Right ventricle myocardium inferior (tissue), 1 donor: Measurements from ENCODE around the gene UPK2. TPM values are rescaled to one million over a fixed set of nuclear protein-coding genes. Genes with fewer than 3 reads are reported as not detected.

Experiments used
- ATAC-seq: fragments of 200-7000 bp; cut with Tn5 transposase; one replicate; pipeline ENCODE4 v1.9.1; 2020; ENCODE audit warnings: mild to moderate bottlenecking, moderate library complexity
- DNase-seq: peaks from one replicate; pipeline ENCODE4 v3.0.0; 2021; ENCODE audit errors: missing footprints
- intact Hi-C: fragments of 100-400 bp; cut with DNase I; formaldehyde crosslinking; loops from one replicate; pipeline ENCODE4 v1.11.0; 2022
- total RNA-seq: library from RNA; stranded (reverse); fragmentation: NEBNext Ultra II Directional; extraction: Animal tissue kit (Norgen Biotek cat#: 25700); gene quantifications from one replicate; pipeline ENCODE4 v1.2.1, GENCODE V29; 2021
- donor health status: DM: no; HTN: yes; CAD: no; lungs with severe emphysema.

The UPK2 gene
- total RNA-seq, 1 donor from 2014 or later: not detected

- ATAC-seq: no peak
- intact Hi-C loops: no loop called here
- DNase-seq: peak; percentile 65
Measured at GRCh38 chr11:118915941-118916841, 39.9 kb upstream of the UPK2 start.

DNA sequence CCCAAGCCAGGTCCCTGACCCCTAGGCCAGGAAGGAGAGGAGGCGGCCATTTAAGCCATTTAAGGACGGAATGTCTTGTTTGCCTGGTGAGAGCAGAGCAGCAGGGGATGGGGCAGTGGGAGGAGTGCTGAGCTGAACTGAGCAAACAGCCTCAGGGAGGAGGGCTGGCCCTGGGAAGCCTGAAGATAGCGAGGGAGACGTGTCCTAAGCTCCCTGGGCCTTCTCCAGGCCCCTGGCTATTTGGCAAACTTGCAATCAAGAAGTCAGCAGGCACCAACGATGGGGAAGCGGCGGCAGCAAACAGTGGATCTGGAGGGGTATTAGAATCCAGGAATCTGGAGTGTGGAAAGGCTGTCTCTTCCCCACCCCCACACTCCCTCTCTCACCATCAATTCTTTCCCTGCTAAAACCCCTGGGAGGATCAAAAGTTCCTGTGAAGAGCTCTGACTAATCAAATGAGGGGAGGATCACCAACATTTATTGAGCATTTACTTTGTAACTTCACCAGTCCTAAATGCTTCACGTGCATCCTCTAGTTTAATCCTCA lies 39.2 kb upstream of the UPK2 start:
- intact Hi-C loops: no loop called here
- ATAC-seq: peak; percentile 47

GRCh38 chr11:118917481-118918127 lies 38.5 kb upstream of the UPK2 start:
- intact Hi-C loops: no loop called here
- ATAC-seq (peak; percentile 43), DNase-seq (peak; percentile 79)

More for the DNA sequence above, 39.2 kb upstream of the UPK2 start:
- peak; percentile 86 for DNase-seq

DNA sequence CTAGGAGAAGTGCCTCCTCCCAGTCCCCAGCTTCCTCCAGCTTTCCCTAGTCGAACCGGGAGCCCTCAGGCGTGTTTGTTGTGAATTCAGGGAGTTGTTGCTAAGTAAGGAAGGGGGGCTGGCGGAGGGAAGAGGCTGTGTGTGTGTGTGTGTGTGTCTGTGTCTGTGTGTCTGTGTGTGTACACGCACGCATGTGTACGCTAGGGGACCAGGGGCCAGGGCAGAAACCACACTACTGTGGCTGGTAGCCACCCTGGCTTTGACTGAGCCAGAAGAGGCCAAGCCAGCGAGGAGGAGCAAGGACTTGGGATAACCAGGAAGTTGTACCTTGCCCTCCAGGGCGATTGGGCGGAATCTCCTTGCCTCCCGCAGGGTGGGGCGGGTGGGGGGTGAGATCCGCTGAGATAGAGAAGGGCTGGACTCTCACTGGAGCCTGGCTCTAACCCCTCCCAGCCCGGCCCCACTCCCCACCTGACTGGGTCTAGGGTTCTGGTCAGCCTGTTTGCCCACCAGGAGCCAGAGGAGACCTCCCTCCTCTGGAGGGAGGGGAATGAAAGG lies 37.9 kb upstream of the UPK2 start:
- intact Hi-C loops: no loop called here
- DNase-seq: peak; percentile 87
- peak; percentile 31 for ATAC-seq

GRCh38 chr11:118918686-118919280 lies 37.3 kb upstream of the UPK2 start:
- DNase-seq (peak; percentile 64), ATAC-seq (no peak)
- intact Hi-C loops: no loop called here

DNA sequence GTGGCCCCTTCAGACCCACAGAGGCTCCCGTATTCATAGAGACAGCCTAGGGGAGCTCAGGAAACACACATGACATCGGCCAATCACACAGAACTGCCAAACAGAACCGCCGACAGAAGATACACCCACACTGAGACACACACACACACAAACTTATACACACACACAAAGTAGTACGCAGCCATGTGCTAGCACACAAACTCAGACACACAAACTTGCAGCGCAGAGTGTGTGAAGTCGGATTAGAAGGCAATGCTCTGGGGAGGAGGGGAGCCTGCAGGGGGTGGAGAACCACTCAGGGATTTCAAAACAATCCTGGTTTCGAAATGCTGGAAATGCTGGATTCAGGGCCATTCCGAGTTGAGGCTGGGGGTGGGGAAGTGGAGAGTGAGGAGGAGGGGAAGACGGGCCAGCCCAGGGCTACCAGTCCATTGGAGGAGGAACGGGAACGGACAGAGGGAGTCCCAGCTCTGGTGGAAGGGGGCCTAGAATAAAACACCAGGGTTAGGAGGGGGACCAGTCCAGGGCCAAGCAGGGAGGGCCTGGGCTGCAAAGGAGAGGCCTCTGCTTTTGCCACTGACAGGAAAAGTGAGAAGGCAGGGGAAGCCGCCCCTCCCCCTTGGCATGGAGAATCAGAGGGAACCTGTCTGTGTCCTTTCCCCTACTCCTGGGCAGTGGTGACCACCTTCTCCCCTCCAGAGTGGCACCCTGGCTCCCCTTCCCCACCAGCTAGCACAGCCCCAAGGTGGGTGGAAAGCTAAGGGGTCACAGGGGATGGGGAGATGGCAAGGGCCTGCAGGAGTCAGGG lies 34.8 kb upstream of the UPK2 start:
- DNase-seq (peak; percentile 81), ATAC-seq (peak; percentile 14)
- intact Hi-C loops: no loop called here

DNA sequence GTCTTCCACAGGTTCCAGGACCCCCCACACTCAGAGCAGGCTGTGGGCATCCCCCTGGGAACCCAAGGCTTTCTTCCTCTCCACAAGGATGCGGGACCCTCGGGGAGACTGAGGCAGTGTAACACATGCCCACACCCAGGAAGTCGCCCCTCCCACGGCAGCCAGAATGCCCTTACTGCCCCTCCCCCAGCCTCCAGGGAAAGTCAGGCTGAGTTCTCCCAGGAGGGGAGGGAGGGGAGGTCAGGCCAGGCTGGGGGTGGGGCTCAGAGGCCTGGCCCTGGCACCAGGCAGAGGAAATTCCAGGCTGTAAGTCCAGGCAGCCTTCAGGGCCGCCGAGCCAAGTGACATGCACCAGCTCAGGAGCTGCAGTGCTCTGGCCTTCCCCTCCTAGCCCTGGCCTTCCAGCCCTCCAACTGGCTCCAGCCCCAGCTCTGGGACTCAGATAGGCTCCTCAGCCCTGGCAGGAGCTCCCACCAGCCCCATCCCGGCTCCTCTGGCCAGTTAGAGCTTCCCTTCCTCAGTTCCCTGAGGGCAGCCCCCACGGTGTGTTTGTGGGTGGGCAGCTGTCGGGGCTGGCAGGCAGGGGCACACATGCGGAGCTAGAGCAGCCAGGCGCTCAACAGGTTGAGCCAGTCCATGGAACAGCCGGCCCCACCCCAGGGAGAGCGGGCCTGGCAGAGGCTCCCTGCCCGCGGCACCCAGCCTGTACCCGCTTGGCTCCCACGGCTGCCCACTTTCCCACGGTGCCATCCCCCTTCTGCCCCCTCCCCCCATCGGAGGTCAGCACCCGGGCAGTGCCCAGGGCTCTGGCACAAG lies 34.0 kb upstream of the UPK2 start:
- intact Hi-C loops: no loop called here
- ATAC-seq (peak; percentile 65), DNase-seq (peak; percentile 92)

DNA sequence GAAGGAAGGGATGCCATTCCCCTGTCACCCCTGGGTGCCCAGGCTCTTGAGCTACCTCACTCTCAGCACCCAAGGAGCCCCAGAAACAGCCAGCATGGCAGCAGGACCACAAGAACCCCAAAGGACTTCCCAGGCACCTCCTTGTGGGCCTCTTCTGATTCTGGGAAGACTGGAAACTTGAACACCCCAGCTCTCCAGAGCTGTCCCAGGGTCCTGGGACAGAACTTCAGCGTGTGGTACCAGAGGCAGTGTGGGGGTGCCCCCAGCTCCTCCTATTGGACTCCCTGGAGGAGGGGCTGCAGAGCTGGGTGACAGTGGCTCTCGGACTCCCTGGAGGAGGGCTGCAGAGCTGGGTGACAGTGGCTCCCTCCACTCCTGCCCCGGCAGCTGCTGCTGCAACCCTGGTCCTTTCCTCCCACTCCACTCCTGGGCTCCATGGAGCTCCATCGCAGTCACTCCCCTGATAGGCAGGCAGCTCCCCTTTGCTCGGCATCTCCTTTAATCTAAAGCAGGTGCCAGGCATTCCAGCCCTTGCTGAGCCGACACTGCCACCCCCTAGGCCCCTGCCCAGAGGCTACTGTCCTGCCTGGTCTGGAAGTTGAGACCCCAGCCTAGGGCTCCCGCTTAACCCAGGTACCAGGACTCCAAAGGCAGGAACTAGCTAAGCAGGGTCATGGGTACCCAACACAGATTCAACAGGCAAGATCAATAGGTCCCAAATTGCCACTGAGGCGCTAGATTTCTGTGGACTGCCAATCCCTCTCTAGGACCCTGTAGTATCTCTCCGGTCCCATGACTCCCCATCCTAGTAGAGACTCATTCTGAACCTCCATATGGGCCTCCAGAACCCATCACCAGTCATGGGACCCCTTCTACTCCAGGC lies 33.1 kb upstream of the UPK2 start:
- DNase-seq: peak; percentile 63
- intact Hi-C loops: no loop called here
- ATAC-seq: no peak

DNA sequence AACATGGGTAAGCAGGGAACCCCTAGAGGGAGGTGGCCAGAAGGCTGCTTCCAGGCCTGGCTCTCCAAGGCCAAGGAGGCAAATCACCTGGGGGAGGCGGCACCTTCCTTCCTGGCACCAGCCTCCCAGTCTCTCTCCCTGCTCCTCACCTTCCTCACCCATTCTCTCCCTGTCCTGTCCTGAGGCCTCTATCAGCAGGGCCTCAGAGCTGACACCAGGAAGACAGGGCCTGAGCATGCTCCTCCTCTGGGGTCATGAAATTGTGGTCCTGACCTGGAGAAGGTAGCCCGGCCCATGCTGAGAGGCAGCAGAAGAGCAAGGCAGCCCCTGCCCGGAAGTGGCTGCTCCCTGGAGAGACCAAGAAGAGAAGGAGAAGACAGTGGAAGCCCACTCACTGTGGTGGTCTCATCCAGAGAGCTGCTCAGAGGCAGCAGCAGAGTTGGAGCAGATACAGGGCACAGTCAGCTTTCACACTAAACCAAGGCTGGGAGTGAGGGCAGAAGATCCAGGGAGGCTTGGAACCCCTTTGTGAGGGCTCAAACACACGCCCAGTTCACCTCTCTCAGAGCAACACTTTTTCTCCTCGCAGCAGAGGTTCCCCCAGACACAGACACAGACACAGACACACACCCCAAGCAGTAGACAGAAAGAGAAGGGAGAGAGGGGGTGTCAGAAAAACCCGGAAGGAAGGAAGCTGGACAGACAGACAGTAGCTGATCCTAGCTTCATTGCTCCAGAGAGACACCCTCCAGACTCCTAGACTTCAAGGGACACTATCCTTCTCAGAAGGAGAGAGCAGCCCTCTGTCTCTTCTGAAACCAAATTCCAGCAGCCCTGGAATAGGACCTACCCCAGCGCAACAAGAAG lies 32.1 kb upstream of the UPK2 start:
- intact Hi-C loops: loop anchor here (1.0 kb wide), 1 partner anchor 13 kb away; no protein-coding TSS in a partner anchor
- DNase-seq (peak; percentile 66), ATAC-seq (no peak)

DNA sequence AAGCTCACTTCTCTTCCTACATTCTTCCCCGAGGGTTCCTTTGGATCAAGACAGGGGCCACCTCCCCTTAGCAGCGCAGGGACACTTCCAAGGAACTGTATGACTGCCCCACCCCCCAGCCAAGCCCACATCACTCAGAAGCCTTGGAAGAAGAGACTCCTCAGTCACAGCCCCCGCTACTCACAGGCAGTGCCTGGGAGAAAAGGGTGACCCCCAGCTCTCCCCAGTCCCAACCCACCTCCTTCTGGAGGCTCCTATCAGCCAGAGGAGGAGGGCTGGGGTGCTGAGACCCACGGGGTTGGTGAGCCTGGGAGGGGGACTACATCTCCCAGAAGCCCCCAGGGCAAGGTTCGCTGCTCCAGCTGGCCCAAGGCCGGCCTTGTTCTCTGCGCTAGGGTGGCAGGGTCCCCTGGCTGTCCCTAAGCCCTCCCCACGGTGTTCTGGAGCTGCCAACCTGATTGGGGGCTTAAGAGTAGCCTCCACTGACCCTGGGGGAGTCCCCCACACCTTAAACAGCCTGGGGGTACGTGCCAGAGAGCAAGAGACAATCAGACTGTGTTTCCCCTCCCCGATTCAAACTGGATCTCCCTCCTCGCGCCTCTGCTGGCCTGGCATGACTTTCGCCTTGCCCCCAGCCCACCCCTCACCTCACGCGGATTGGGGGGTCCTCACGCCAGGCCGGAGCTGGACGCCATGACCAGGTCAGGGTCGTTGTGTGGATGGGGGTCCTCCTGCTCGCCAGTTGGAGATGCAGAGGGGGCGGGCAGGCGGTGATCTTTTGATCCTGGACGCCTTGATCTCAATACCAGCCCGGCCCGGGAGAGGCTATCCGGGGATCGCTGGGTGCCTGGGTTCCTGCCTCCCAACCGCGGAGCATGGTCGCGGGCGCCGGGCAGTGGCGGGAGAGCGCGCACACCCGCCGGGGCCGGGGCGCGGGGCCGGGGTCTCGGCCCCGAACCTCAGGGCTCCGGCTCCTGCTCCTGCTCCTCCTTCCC lies 31.2 kb upstream of the UPK2 start:
- DNase-seq (peak; percentile 65), ATAC-seq (no peak)
- intact Hi-C loops: loop anchor here (1.0 to 5.0 kb wide), 2 partner anchors 14 to 177 kb away; partner anchors contain the start of gene DPAGT1

DNA sequence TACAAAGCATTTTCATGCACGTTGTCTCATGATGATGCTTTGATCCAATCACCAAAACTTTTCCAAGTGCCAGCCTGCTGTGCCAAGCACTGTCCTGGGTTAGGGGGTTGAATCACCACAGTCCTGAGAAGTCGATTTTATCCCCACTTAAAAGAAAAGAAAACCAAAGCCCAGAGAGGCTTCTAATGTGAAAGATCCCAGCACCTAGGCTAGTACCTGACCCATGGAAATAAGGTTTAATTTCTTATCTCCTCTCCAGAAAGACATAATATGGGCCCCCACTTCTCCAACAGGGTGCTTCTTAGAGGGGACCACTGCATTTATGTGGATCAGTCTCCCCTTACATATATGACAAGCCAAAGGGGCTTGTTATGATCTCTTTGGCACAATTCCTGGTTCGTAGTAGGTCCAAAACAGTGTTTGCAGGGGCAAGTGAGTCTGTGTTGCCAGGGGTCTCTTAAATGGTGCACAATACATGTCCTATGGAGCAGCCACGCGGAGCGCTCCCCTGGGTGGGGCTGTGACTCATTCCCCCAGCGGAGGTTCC lies 28.5 kb upstream of the UPK2 start:
- DNase-seq (no peak), ATAC-seq (no peak)
- intact Hi-C loops: loop anchor here (1.0 to 5.0 kb wide), 3 partner anchors 20 to 175 kb away; partner anchors contain the start of genes DDX6 and DPAGT1

GRCh38 chr11:118928101-118928869 lies 27.8 kb upstream of the UPK2 start:
- peak; percentile 77 for ATAC-seq
- intact Hi-C loops: loop anchor here (1.0 to 5.0 kb wide), 3 partner anchors 21 to 174 kb away; partner anchors contain the start of genes DDX6 and DPAGT1
- peak; percentile 86 for DNase-seq

GRCh38 chr11:118928870-118929500 lies 27.1 kb upstream of the UPK2 start:
- intact Hi-C loops: loop anchor here (1.0 to 5.0 kb wide), 3 partner anchors 22 to 173 kb away; partner anchors contain the start of genes DDX6 and DPAGT1
- ATAC-seq (peak; percentile 51), DNase-seq (peak; percentile 86)
